ENCODE measurements around the gene FRMD4A. TPM values are rescaled to one million over a fixed set of nuclear protein-coding genes. Genes with fewer than 3 reads are reported as not detected.

The FRMD4A gene
- total and polyA plus RNA-seq, 2 of the 4 experiments (the other 2 are of a cell fraction), result 30.3 to 68.8 TPM

- H3K4me2 ChIP-seq (ENCODE audit: low read depth, low read length), result no peak overlapping the region
- CTCF ChIA-PET, result no interaction called here
- BruUV-seq (replicated peaks), result no TSS peak
These were observed 535.6 kb downstream of the FRMD4A start for GRCh38 chr10:13794992-13795612.

More at GRCh38 chr10:13794992-13795612, 535.6 kb downstream of the FRMD4A start:
- no peak overlapping the region for H3K14ac ChIP-seq (replicated peaks; ENCODE audit: low read depth, low read length)
- no peaks in the 10 kb centered on the region for H4K20me1 ChIP-seq (ENCODE audit: insufficient read depth, low read length)
- H3K9ac ChIP-seq (ENCODE audit: low read depth, low read length), result no peak overlapping the region
- no peaks in the 10 kb centered on the region for H3K9me3 ChIP-seq (ENCODE audit: control insufficient read depth, insufficient read depth, low read length)
- H4K8ac ChIP-seq (ENCODE audit: low read depth in 2 of 2, low read length in 2 of 2), result no peak overlapping the region
- H3K18ac ChIP-seq (ENCODE audit: low read depth, low read length), result no peak overlapping the region
- H3K79me1 ChIP-seq (ENCODE audit: low read depth in 1 of 2, low read length in 2 of 2), result peaks cover 0 to 38% of the 10 kb centered on the region in 2 experiments; a peak in 3 of 4 replicates
- peaks cover 8% of the 10 kb centered on the region for H3K4me1 ChIP-seq (ENCODE audit: control insufficient read depth, insufficient read depth, low read length)
- no peak overlapping the region for H2AFZ ChIP-seq (replicated peaks; ENCODE audit: low read length, poor library complexity)
- peaks cover 10% of the 10 kb centered on the region for H3K9me1 ChIP-seq (ENCODE audit: insufficient read depth, low read length)
- no peak overlapping the region for H3K4ac ChIP-seq (ENCODE audit: low read depth, low read length)
- dilution Hi-C loops (cut with HindIII; ENCODE audit: low sequenced_read_pairs, unreplicated experiment), result no loop called here
- no peak for TF ChIP-seq MXI1 (IDR thresholded peaks at IDR 0.05; ENCODE audit: borderline replicate concordance, low read depth, low read length)
- TF ChIP-seq CEBPB (IDR thresholded peaks at IDR 0.05; ENCODE audit: low read depth, low read length), result no peak
- TF ChIP-seq FOS (IDR thresholded peaks at IDR 0.05; ENCODE audit: low read depth, low read length), result no peak
- no peak for TF ChIP-seq RAD21 (IDR thresholded peaks at IDR 0.05; ENCODE audit: low read length)
- no peak for TF ChIP-seq POLR2A (IDR thresholded peaks at IDR 0.05; ENCODE audit: low read depth, low read length)
- TF ChIP-seq, protein P1, sequence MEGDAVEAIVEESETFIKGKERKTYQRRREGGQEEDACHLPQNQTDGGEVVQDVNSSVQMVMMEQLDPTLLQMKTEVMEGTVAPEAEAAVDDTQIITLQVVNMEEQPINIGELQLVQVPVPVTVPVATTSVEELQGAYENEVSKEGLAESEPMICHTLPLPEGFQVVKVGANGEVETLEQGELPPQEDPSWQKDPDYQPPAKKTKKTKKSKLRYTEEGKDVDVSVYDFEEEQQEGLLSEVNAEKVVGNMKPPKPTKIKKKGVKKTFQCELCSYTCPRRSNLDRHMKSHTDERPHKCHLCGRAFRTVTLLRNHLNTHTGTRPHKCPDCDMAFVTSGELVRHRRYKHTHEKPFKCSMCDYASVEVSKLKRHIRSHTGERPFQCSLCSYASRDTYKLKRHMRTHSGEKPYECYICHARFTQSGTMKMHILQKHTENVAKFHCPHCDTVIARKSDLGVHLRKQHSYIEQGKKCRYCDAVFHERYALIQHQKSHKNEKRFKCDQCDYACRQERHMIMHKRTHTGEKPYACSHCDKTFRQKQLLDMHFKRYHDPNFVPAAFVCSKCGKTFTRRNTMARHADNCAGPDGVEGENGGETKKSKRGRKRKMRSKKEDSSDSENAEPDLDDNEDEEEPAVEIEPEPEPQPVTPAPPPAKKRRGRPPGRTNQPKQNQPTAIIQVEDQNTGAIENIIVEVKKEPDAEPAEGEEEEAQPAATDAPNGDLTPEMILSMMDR (conservative IDR thresholded peaks at IDR 0.05; ENCODE audit: low read depth, low read length), result no peak
- no peak for TF ChIP-seq BHLHE40 (IDR thresholded peaks at IDR 0.05; ENCODE audit: low read depth, low read length)
- TF ChIP-seq MAFK (IDR thresholded peaks at IDR 0.05; ENCODE audit: low read depth, low read length), result no peak
- no peak for TF ChIP-seq CHD1 (IDR thresholded peaks at IDR 0.05; ENCODE audit: low read depth, low read length)
- TF ChIP-seq, protein P2, sequence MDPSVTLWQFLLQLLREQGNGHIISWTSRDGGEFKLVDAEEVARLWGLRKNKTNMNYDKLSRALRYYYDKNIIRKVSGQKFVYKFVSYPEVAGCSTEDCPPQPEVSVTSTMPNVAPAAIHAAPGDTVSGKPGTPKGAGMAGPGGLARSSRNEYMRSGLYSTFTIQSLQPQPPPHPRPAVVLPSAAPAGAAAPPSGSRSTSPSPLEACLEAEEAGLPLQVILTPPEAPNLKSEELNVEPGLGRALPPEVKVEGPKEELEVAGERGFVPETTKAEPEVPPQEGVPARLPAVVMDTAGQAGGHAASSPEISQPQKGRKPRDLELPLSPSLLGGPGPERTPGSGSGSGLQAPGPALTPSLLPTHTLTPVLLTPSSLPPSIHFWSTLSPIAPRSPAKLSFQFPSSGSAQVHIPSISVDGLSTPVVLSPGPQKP (IDR thresholded peaks at IDR 0.05; ENCODE audit: borderline replicate concordance, low read depth, low read length), result no peak
- TF ChIP-seq RCOR1 (IDR thresholded peaks at IDR 0.05; ENCODE audit: insufficient replicate concordance, low read length), result no peak
- no peak for TF ChIP-seq MAZ (IDR thresholded peaks at IDR 0.05; ENCODE audit: borderline replicate concordance, low read depth, low read length)
- TF ChIP-seq RFX5 (IDR thresholded peaks at IDR 0.05; ENCODE audit: low read depth, low read length), result no peak
- no peak for TF ChIP-seq NFE2L2 (IDR thresholded peaks at IDR 0.05; ENCODE audit: low read depth, low read length)
- TF ChIP-seq USF2 (IDR thresholded peaks at IDR 0.05; ENCODE audit: low read depth, low read length), result no peak
- no peak for TF ChIP-seq SMC3 (IDR thresholded peaks at IDR 0.05; ENCODE audit: low read depth, low read length)
- H3K36me3 ChIP-seq (ENCODE audit: control insufficient read depth, insufficient read depth, low read length), result peaks cover 21% of the 10 kb centered on the region
- no peak overlapping the region for H2BK20ac ChIP-seq (ENCODE audit: low read depth, low read length)
- in situ Hi-C loops (cut with MboI; ENCODE audit: low sequenced_read_pairs), result loop anchor here (10.0 kb wide), 1 partner anchor 690 kb away; no protein-coding TSS in a partner anchor
- H2AK5ac ChIP-seq (ENCODE audit: low read depth, low read length), result no peak overlapping the region
- H4K5ac ChIP-seq (ENCODE audit: low read depth, low read length), result no peak overlapping the region
- no peak overlapping the region for H3K27ac ChIP-seq (ENCODE audit: insufficient read depth, low read length)
- no peak overlapping the region for H2BK120ac ChIP-seq (ENCODE audit: low read depth, low read length)
- POLR2A ChIA-PET (ENCODE audit: unreplicated experiment), result no interaction called here
- intact Hi-C loops (cut with micrococcal nuclease), result no loop called here
- no peak overlapping the region for H3K4me3 ChIP-seq (ENCODE audit: insufficient read depth, low read depth, low read length)
- ATAC-seq (ENCODE audit: low read depth) (no peak), DNase-seq (no peak)
- no peak overlapping the region for H3K23ac ChIP-seq (ENCODE audit: low read depth, low read length)
- no peak overlapping the region for H3K56ac ChIP-seq (ENCODE audit: extremely low read depth, insufficient read depth, low read length)
- H4K91ac ChIP-seq (ENCODE audit: insufficient read depth, low read depth, low read length), result no peak overlapping the region
- H2AK9ac ChIP-seq (replicated peaks; ENCODE audit: low read depth, low read length, poor library complexity), result no peak overlapping the region
- H3K27me3 ChIP-seq (ENCODE audit: control insufficient read depth, insufficient read depth, low read length), result no peaks in the 10 kb centered on the region
- H2BK5ac ChIP-seq (ENCODE audit: low read depth, low read length, poor library complexity, severe bottlenecking), result no peak overlapping the region
- H2BK15ac ChIP-seq (ENCODE audit: low read depth, low read length), result no peak overlapping the region
- WGBS, 2 experiments (ENCODE audit: extremely low coverage in 2 of 2, insufficient read length in 1 of 2), result 59% methylated on average over 4 of the region's 6 CpGs; no CpG with 5 or more reads in 1 of the 2 experiments

All from IMR-90 (cell line).